Endometrium (tissue), 2 donors: Measurements from ENCODE around the gene TEX2.

Experiments
- FAIRE-seq: peaks from 2 replicates; lab custom pipeline; 2012; peaks lifted over from hg19 to GRCh38; lab: Jason Lieb, UNC
- donor health status: control.
- donor health status: control.

The TEX2 gene

GRCh38 chr17:64157669-64158180 lies 105.3 kb downstream of the TEX2 start:
- FAIRE-seq = no peak

GRCh38 chr17:64156670-64157069 lies 106.4 kb downstream of the TEX2 start:
- FAIRE-seq = no peak

GRCh38 chr17:64155751-64156544 lies 107.1 kb downstream of the TEX2 start:
- no peak for FAIRE-seq

- FAIRE-seq = no peak
Measured at GRCh38 chr17:64155129-64155528, 107.9 kb downstream of the TEX2 start.

GRCh38 chr17:64154717-64155116 lies 108.3 kb downstream of the TEX2 start:
- FAIRE-seq = no peak

- no peak for FAIRE-seq
Measured at GRCh38 chr17:64154313-64154695, 108.8 kb downstream of the TEX2 start.

GRCh38 chr17:64153565-64154312 lies 109.3 kb downstream of the TEX2 start:
- no peak for FAIRE-seq

GRCh38 chr17:64152428-64153125 lies 110.5 kb downstream of the TEX2 start:
- FAIRE-seq = no peak

- FAIRE-seq = no peak
Measured at GRCh38 chr17:64151016-64151368, 112.1 kb downstream of the TEX2 start.

- FAIRE-seq = no peak
Measured at GRCh38 chr17:64150237-64151015, 112.6 kb downstream of the TEX2 start.

- FAIRE-seq = no peak
Measured at GRCh38 chr17:64149196-64149595, 113.9 kb downstream of the TEX2 start.

- no peak for FAIRE-seq
Measured at GRCh38 chr17:64148699-64149098, 114.4 kb downstream of the TEX2 start.

- FAIRE-seq = no peak
Measured at GRCh38 chr17:64148017-64148631, 114.9 kb downstream of the TEX2 start.

GRCh38 chr17:64147110-64148016 lies 115.7 kb downstream of the TEX2 start:
- FAIRE-seq = no peak

GRCh38 chr17:64146418-64147109 lies 116.5 kb downstream of the TEX2 start:
- FAIRE-seq = no peak

- peak; percentile 92 for FAIRE-seq
Measured at GRCh38 chr17:64145751-64146417, 117.2 kb downstream of the TEX2 start.

GRCh38 chr17:64145375-64145750 lies 117.7 kb downstream of the TEX2 start:
- FAIRE-seq = no peak

GRCh38 chr17:64139542-64139941 lies 123.5 kb downstream of the TEX2 start:
- no peak for FAIRE-seq

- no peak for FAIRE-seq
Measured at GRCh38 chr17:64138441-64138840, 124.6 kb downstream of the TEX2 start.
